ENCODE data around the gene FOXA2. TPM values are rescaled to one million over a fixed set of nuclear protein-coding genes. Genes with fewer than 3 reads are reported as not detected.
"Not testable (repeated sequence)": the region's sequence is repeated elsewhere in the genome, so short reads cannot be mapped to it uniquely, and the experiment has no call there.

The FOXA2 gene
- total RNA-seq, 1 donor from 2014 or later = not detected

DNA sequence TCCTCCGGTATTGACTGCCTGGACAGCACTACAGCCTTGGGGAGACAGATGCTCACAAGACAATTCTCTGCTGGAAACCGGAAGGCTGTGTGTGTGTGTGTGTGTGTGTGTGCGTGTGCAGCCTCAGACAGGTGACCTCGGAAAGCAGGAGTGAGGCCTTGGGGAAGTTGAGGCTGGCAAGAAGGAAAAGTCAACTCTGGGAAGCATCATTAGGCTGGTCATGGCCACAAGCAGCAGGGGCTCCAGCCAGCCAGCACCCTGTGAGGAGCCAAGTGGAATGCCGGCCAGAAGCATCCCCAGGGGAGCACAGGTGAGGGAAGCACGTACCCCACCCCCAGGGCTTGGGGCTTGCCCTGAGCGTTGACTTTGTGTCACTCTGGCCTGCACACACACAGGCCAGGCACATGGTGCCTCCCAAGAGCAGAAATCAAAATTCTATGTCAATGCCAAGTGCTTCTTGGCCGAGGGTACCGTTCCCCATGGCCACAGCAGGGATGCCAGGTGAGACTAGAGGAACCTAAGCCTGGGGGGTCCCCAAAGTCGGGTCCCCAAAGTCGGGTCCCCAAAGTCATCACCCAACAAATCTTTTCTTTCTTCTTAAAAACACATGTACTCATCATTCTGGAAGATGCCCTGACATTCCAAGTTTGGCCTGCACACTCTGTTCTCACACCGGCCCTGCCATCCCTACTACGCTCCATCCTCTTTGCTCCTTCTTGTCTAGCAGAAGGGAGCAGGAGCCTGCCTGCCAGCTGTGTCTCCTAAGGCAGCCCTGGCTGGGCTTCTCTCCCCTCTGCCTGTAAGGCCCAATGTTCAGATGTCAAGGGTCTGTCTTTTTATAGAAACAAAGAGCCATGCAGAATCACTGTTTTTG, 26.7 kb downstream of the FOXA2 start:
- Mint-ChIP-seq H3K36me3 (ENCODE audit: low read depth) (no peaks in the 10 kb centered on the region), H3K27ac (no peak overlapping the region), H3K27me3 (ENCODE audit: insufficient read depth) (peaks cover 28% of the 10 kb centered on the region), H3K4me3 (no peak overlapping the region), H3K9me3 (no peaks in the 10 kb centered on the region), H3K4me1 (ENCODE audit: low read depth) (no peaks in the 10 kb centered on the region)
- no peak for DNase-seq (ENCODE audit: low spot score)
- intact Hi-C loops (cut with micrococcal nuclease) = no loop called here

DNA sequence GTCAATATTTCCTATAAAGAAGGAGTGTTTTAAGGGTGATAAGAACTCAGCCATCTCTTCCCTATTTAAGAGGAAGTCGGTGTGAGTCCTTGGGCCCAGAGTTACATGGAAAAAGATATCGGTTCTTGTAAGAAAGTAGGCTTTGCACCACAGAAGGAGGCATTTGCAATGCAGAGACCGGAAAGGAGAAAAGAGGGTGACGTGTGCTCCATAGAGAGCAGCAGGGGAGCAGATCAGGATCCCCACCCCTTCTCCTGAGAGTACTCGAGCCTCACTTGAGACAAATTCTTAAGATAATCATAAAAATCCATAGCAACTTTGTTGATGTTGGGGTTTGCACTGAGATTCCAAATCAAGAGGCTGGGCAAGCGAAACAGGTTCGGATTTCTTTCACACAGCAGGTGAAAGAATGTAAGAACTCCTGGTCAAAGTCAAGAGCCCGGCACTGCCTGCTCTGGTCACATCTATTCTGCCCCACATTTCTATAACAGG, 27.8 kb downstream of the FOXA2 start:
- intact Hi-C loops (cut with micrococcal nuclease) = no loop called here
- H3K27me3 Mint-ChIP-seq (ENCODE audit: insufficient read depth) = peaks cover 20% of the 10 kb centered on the region
- no peak overlapping the region for H3K4me3 Mint-ChIP-seq
- H3K36me3 Mint-ChIP-seq (ENCODE audit: low read depth) = no peaks in the 10 kb centered on the region
- no peaks in the 10 kb centered on the region for H3K9me3 Mint-ChIP-seq
- no peak for DNase-seq (ENCODE audit: low spot score)
- H3K4me1 Mint-ChIP-seq (ENCODE audit: low read depth) = no peaks in the 10 kb centered on the region
- H3K27ac Mint-ChIP-seq = no peak overlapping the region

DNA sequence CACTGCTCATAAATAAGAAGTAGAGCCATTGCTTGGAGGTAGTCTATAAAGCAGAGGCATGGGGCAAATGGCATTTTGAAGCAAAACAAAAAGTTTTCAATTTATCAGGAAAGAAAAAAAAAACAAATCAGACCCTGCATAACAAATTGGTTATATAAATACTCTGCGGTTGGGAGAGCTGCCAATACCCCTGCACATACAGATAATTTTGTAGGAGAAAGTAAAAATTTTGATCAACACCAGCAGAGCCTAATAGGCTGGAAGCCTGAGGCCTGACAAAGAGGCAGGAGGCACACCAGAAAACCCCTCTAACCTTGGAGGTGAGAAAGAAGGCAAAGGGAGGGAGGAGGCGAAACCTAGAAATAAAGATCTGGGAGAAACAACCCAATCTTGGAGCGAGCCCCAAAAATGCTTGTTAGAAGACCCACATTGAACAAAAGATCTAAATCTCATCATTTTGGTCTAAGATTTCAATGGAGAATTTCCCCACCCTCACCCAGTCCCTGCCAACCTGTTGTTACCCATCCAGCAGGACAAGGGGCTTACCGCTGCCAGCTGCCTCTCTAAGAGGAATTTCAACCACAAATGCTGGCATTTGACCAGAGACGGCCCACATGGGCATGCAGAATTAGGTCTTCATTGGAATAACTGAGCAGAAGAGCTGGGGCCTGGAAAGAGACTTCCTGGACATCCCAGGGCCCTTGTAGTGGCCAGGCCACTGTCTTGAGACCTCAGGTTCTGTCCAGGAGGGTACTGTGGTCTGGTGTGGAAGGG, 28.4 kb downstream of the FOXA2 start:
- no peaks in the 10 kb centered on the region for H3K36me3 Mint-ChIP-seq (ENCODE audit: low read depth)
- H3K27me3 Mint-ChIP-seq (ENCODE audit: insufficient read depth) = peaks cover 19% of the 10 kb centered on the region
- no peaks in the 10 kb centered on the region for H3K9me3 Mint-ChIP-seq
- no peak overlapping the region for H3K27ac Mint-ChIP-seq
- H3K4me1 Mint-ChIP-seq (ENCODE audit: low read depth) = no peaks in the 10 kb centered on the region
- no peak for DNase-seq (ENCODE audit: low spot score)
- H3K4me3 Mint-ChIP-seq = no peak overlapping the region
- intact Hi-C loops (cut with micrococcal nuclease) = no loop called here

DNA sequence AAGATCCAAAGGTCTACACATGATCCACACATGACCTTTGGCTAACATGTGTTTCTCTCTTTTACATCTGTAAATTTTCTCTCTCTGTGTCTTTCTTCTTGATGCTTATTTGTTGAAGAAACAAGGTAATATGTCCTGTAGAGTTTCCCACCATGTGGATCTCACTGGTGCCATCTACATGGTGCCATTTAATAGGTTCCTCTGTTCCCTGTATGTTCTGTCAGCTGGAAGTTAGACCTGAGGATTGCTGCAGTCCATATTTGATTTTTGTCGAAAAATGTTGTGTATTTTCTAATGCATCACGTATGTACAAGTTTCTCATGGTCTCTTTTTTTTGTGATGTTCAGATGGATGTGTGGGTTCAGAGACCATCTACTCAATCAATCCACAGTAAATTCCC, 30.0 kb downstream of the FOXA2 start:
- H3K36me3 Mint-ChIP-seq (ENCODE audit: low read depth) = no peaks in the 10 kb centered on the region
- H3K4me1 Mint-ChIP-seq (ENCODE audit: low read depth) = no peaks in the 10 kb centered on the region
- H3K27ac Mint-ChIP-seq = no peak overlapping the region
- no peak for DNase-seq (ENCODE audit: low spot score)
- no peak overlapping the region for H3K4me3 Mint-ChIP-seq
- H3K27me3 Mint-ChIP-seq (ENCODE audit: insufficient read depth) = peaks cover 5% of the 10 kb centered on the region
- intact Hi-C loops (cut with micrococcal nuclease) = no loop called here
- no peaks in the 10 kb centered on the region for H3K9me3 Mint-ChIP-seq

DNA sequence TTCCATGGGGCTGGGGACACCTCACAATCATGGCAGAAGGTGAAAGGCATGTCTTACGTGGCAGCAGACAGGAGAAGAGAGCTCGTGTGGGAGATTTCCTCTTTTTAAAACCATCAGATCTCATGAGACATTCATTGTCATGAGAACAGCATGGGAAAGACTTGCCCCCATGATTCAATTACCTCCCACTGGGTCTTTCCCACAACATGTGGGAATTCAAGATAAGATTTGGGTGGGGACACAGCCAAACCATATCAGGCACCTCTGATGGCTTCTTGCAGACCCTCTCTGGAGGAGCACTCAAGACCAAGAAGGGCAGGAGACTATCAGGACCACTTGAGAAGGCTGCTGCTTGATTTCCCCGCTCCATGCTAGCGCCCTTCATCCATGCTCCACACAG, 33.9 kb downstream of the FOXA2 start:
- H3K27ac Mint-ChIP-seq; H3K36me3 Mint-ChIP-seq (ENCODE audit: low read depth); H3K9me3 Mint-ChIP-seq; DNase-seq (ENCODE audit: low spot score); H3K27me3 Mint-ChIP-seq (ENCODE audit: insufficient read depth); intact Hi-C loops (cut with micrococcal nuclease); H3K4me3 Mint-ChIP-seq; H3K4me1 Mint-ChIP-seq (ENCODE audit: low read depth): not testable (repeated sequence)

DNA sequence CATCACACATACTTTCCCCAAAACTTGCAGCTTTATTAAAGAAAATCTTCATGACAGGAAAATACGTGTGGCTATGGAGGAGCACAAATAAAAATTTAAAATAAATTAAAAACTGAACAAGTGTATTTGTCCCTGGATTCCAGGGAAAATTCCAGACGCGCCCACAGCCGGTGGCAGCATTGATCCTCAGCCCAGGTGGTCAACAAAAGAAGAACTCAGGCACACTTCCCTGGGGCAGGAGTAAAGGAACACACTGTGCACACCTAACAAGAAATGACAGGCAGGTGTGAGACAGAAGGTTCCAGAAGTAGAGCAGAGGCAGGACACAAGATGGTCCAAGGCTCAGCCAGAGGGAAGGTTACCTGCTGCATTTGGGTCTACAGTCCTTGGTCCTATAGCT, 36.3 kb downstream of the FOXA2 start:
- Mint-ChIP-seq H3K9me3 (no peaks in the 10 kb centered on the region), H3K27ac (no peak overlapping the region), H3K36me3 (ENCODE audit: low read depth) (no peaks in the 10 kb centered on the region), H3K4me1 (ENCODE audit: low read depth) (no peaks in the 10 kb centered on the region), H3K27me3 (ENCODE audit: insufficient read depth) (peaks cover 2% of the 10 kb centered on the region), H3K4me3 (no peak overlapping the region)
- no peak for DNase-seq (ENCODE audit: low spot score)
- intact Hi-C loops (cut with micrococcal nuclease) = no loop called here

DNA sequence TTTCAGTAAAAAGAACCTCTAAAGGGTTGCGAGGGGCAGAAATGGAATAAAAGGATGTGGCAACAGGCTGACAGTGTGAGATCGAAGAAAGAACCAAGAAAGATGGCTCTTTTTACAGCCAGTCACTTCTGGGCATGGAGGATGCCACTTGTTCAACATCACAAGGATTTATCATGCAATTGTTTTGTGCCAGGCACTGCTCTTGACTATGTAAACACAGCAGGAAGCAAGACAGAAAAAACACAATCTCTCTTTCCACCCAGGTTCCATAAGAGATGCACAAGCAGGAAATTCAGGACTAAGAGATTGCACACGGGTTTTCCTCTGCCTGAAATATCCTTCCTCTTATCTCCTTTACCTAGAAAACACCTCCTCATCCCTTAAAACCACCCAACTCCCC, 38.0 kb downstream of the FOXA2 start:
- Mint-ChIP-seq H3K9me3 (no peaks in the 10 kb centered on the region), H3K4me3 (no peak overlapping the region), H3K4me1 (ENCODE audit: low read depth) (no peaks in the 10 kb centered on the region), H3K36me3 (ENCODE audit: low read depth) (no peaks in the 10 kb centered on the region), H3K27ac (no peak overlapping the region), H3K27me3 (ENCODE audit: insufficient read depth) (peaks cover 2% of the 10 kb centered on the region)
- intact Hi-C loops (cut with micrococcal nuclease) = no loop called here
- DNase-seq (ENCODE audit: low spot score) = no peak

DNA sequence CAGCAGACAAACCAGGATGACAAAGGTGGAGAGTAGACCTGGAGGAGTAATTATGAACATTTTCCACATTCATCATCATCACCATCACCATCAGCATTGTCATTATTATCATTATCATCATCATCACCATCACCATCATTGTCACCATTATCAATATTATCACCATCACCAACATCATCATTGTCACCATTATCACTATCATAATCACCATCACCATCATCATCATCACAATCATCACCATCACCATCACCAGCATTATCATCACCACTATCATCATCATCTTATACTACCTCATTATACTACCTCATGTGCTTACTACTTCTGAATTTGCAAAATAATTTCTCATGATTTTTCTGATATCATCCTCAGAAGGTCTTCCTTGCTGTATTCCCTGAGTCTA, 39.3 kb downstream of the FOXA2 start:
- Mint-ChIP-seq H3K36me3 (ENCODE audit: low read depth) (no peaks in the 10 kb centered on the region), H3K9me3 (no peaks in the 10 kb centered on the region), H3K27me3 (ENCODE audit: insufficient read depth) (peaks cover 2% of the 10 kb centered on the region), H3K27ac (no peak overlapping the region), H3K4me3 (no peak overlapping the region), H3K4me1 (ENCODE audit: low read depth) (no peaks in the 10 kb centered on the region)
- intact Hi-C loops (cut with micrococcal nuclease) = no loop called here
- no peak for DNase-seq (ENCODE audit: low spot score)

DNA sequence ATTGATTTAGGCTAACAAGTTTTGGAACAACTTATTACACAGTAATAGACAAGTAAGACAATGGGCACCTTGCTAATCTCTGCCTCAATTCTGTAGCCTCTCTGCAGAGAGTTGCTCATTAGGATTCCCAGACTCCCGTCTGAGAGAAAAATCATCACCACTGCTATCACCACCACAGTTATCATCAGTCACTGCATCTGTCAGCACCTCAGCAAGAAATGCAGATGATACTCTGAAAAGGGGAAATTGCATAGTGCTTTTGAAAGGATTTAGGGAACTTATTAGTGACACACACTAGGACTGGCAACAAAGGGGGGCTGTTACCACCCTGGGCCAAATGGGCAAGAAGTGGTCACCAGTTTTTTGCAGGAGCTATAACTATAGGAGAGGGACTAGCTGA, 39.9 kb downstream of the FOXA2 start:
- intact Hi-C loops (cut with micrococcal nuclease) = no loop called here
- Mint-ChIP-seq H3K27me3 (ENCODE audit: insufficient read depth) (peaks cover 2% of the 10 kb centered on the region), H3K4me3 (no peak overlapping the region), H3K36me3 (ENCODE audit: low read depth) (no peaks in the 10 kb centered on the region), H3K4me1 (ENCODE audit: low read depth) (no peaks in the 10 kb centered on the region), H3K9me3 (no peaks in the 10 kb centered on the region), H3K27ac (no peak overlapping the region)
- DNase-seq (ENCODE audit: low spot score) = no peak

DNA sequence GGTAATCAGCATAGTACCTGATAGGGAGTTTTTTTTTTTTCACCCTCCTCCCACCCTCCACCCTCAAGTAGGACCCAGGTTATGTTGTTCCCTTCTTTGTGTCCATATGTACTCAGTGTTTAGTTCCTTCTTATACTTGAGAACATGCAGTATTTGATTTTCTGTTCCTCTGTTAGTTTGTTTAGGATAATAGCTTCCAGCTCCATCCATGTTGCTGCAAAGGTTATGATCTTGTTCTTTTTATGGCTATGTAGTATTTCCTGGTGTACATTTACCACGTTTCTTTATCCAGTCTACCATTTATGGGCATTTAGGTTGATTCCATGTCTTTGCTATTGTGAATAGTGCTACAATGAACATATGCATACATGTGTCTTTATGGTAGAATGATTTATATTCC, 41.9 kb downstream of the FOXA2 start:
- Mint-ChIP-seq H3K9me3 (no peaks in the 10 kb centered on the region), H3K4me1 (ENCODE audit: low read depth) (no peaks in the 10 kb centered on the region), H3K4me3 (no peak overlapping the region), H3K36me3 (ENCODE audit: low read depth) (no peaks in the 10 kb centered on the region), H3K27ac (no peak overlapping the region), H3K27me3 (ENCODE audit: insufficient read depth) (no peaks in the 10 kb centered on the region)
- intact Hi-C loops (cut with micrococcal nuclease) = no loop called here
- DNase-seq (ENCODE audit: low spot score) = no peak

DNA sequence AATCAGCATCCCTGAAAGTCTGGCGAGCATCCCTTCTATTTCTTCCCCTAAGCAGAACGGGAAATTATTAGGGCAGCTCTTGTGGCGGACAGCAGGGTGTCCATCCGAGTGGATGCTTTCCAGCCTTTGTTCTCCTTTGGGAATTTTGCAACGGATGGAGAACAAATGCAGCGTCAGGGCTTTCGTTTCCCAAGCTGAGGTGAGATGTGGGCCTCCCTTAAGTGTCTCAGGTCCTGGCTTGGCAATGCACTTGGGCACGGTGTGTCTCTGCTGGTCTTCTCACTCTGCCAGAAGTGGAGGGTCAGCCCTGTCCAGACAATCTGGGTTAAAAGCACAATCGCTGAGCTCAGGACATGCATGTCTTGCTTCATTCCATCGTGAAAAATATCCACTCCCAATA, 43.5 kb downstream of the FOXA2 start:
- no peak overlapping the region for H3K27ac Mint-ChIP-seq
- H3K9me3 Mint-ChIP-seq = no peaks in the 10 kb centered on the region
- H3K4me3 Mint-ChIP-seq = no peak overlapping the region
- H3K4me1 Mint-ChIP-seq (ENCODE audit: low read depth) = no peaks in the 10 kb centered on the region
- intact Hi-C loops (cut with micrococcal nuclease) = no loop called here
- H3K27me3 Mint-ChIP-seq (ENCODE audit: insufficient read depth) = no peaks in the 10 kb centered on the region
- H3K36me3 Mint-ChIP-seq (ENCODE audit: low read depth) = no peaks in the 10 kb centered on the region
- no peak for DNase-seq (ENCODE audit: low spot score)

DNA sequence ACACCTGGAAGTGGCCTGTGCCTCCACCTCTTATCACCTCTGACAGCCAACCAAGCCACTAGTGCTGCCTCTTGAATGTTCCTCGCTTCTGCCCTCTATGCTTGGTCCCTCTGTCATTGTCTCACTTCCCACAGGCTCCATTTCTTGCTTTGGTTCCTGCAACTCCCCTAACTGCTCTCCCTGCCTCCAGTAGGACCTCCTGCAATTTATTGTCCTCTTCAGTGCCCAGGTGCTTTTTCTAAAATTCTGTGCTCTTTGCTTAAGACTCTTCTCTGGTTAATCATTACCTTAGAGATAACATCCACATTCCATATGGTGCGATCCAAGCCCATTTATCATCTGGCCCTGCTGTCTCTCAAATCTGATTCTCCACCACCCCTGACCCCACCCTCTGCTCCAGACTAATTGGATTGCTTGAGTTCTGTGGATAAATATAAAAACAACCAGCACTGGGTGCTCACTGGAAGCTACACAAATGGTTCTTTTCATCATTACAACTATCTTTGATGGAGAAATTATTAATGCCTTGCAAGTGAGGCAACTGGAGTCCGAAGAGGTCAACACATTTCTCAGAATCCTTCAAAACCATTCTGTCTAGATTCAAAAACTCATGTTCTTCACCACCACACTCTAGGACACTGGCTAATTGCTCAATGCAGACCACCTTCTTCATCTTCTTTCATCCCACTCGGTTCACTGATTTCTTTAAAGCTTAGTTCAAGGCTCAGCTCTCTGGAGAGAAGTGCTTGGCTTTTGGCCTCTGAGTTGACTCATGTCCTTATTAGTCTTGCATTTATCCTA, 47.2 kb downstream of the FOXA2 start:
- Mint-ChIP-seq H3K36me3 (ENCODE audit: low read depth) (no peaks in the 10 kb centered on the region), H3K27ac (no peak overlapping the region), H3K27me3 (ENCODE audit: insufficient read depth) (no peaks in the 10 kb centered on the region), H3K4me1 (ENCODE audit: low read depth) (no peaks in the 10 kb centered on the region), H3K9me3 (no peaks in the 10 kb centered on the region), H3K4me3 (no peak overlapping the region)
- DNase-seq (ENCODE audit: low spot score) = no peak
- intact Hi-C loops (cut with micrococcal nuclease) = no loop called here
